Neutrophil (primary cell): ENCODE results near the gene CXXC5.

Source experiments
- H3K27ac ChIP-seq: fragments of 200-600 bp; sonication (generic); 2 replicates; pipeline ENCODE4 v1.5.1; 2016; ENCODE audit warnings: mild to moderate bottlenecking, moderate library complexity
- H3K27me3 ChIP-seq: fragments of 200-600 bp; sonication (generic); 2 replicates; pipeline ENCODE4 v1.6.0; 2016; ENCODE audit warnings: mild to moderate bottlenecking
- H3K36me3 ChIP-seq: fragments of 200-600 bp; sonication (generic); 2 replicates; pipeline ENCODE4 v1.5.1; 2017
- H3K4me1 ChIP-seq, 2 experiments: fragments of 200-600 bp in 1 of 2; sonication (generic) in 1 of 2; 1 replicate in 1 of 2; 2 replicates in 1 of 2; pipeline versions ENCODE4 v1.5.1 to v1.6.1; 2013 to 2016; ENCODE audit warnings: low read depth in 1 of 2, low read length in 1 of 2, mild to moderate bottlenecking in 1 of 2, moderate library complexity in 1 of 2; ENCODE audit not compliant: control insufficient read depth in 1 of 2, insufficient read depth in 1 of 2
- H3K4me3 ChIP-seq, 2 experiments: fragments of 200-600 bp in 1 of 2; sonication (generic) in 1 of 2; 1 replicate in 1 of 2; 2 replicates in 1 of 2; pipeline ENCODE4 v1.5.1; 2013 to 2016; ENCODE audit warnings: low read depth in 1 of 2, low read length in 1 of 2, mild to moderate bottlenecking in 1 of 2, moderate library complexity in 1 of 2
- H3K9me3 ChIP-seq: fragments of 200-600 bp; sonication (generic); 2 replicates; pipeline ENCODE4 v1.5.1; 2016
- TF ChIP-seq, protein P1 (sequence below): fragments of 200-600 bp; sonication (generic); IDR thresholded peaks from 2 replicates; pipeline ENCODE4 v1.5.1; 2016; ENCODE audit warnings: antibody characterized with exemption

Gene CXXC5

DNA sequence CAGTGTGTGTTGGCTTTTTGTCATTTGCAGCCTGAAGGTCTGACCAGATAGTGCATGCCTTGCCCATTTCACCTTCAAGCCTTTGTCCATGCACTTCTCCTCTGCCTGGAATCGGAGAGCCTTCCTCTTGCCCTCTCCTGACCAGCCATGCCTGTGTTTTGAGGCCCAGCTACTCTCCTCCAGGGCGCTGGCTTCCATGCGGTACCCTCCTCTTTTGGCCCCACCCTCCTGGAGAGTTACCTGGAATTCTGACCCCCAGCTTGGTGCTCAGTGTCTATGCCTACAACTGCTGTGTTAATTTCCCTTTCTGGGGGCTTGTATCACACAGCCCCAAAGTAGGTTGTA lies 52.5 kb downstream of the CXXC5 start:
- Histone ChIP-seq H3K36me3 (no peaks in the 10 kb centered on the region), H3K27me3 (peaks cover 96% of the 10 kb centered on the region), H3K27ac (no peak overlapping the region), H3K4me1 (peaks cover 0 to 7% of the 10 kb centered on the region in 2 experiments), H3K4me3 (no peak overlapping the region), H3K9me3 (no peaks in the 10 kb centered on the region)
- TF ChIP-seq, protein P1, sequence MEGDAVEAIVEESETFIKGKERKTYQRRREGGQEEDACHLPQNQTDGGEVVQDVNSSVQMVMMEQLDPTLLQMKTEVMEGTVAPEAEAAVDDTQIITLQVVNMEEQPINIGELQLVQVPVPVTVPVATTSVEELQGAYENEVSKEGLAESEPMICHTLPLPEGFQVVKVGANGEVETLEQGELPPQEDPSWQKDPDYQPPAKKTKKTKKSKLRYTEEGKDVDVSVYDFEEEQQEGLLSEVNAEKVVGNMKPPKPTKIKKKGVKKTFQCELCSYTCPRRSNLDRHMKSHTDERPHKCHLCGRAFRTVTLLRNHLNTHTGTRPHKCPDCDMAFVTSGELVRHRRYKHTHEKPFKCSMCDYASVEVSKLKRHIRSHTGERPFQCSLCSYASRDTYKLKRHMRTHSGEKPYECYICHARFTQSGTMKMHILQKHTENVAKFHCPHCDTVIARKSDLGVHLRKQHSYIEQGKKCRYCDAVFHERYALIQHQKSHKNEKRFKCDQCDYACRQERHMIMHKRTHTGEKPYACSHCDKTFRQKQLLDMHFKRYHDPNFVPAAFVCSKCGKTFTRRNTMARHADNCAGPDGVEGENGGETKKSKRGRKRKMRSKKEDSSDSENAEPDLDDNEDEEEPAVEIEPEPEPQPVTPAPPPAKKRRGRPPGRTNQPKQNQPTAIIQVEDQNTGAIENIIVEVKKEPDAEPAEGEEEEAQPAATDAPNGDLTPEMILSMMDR: no peak

GRCh38 chr5:139701056-139701741 lies 53.0 kb downstream of the CXXC5 start:
- Histone ChIP-seq H3K9me3 (no peaks in the 10 kb centered on the region), H3K27ac (no peak overlapping the region), H3K4me3 (no peak overlapping the region), H3K4me1 (peaks cover 0 to 7% of the 10 kb centered on the region in 2 experiments), H3K27me3 (peaks cover 96% of the 10 kb centered on the region), H3K36me3 (no peaks in the 10 kb centered on the region)
- TF ChIP-seq, protein P1: no peak

GRCh38 chr5:139702548-139702947 lies 54.4 kb downstream of the CXXC5 start:
- no peaks in the 10 kb centered on the region for H3K9me3 ChIP-seq
- H3K27ac ChIP-seq: no peak overlapping the region
- no peaks in the 10 kb centered on the region for H3K36me3 ChIP-seq
- H3K4me1 ChIP-seq: peaks cover 0 to under 1% of the 10 kb centered on the region in 2 experiments
- TF ChIP-seq, protein P1: no peak
- no peak overlapping the region for H3K4me3 ChIP-seq
- peaks cover 96% of the 10 kb centered on the region for H3K27me3 ChIP-seq

GRCh38 chr5:139704748-139705147 lies 56.6 kb downstream of the CXXC5 start:
- no peaks in the 10 kb centered on the region for H3K9me3 ChIP-seq
- no peaks in the 10 kb centered on the region for H3K36me3 ChIP-seq
- peaks cover 96% of the 10 kb centered on the region for H3K27me3 ChIP-seq
- no peak overlapping the region for H3K4me3 ChIP-seq
- H3K27ac ChIP-seq: no peak overlapping the region
- H3K4me1 ChIP-seq: peaks cover 0 to 7% of the 10 kb centered on the region in 2 experiments
- TF ChIP-seq, protein P1: no peak

DNA sequence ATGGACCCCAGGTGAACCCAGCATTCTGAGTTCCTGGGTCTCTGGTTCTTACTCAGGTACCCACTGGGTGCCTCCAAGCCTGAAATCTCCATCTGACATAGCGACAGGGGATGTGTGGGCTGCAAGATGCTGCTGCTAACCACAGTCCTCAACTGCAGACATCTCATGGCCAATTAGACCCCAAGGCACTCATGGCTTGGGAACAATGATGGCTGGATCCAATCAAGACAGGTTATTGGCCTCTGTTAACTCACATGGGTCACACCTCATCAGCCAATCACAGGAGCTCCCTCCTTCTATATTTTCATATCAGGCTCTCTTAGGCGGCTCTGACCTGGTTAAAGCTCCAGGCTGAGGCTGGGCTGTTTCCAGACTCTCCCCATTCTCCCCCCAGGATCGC lies 57.0 kb downstream of the CXXC5 start:
- Histone ChIP-seq H3K27ac (no peak overlapping the region), H3K36me3 (no peaks in the 10 kb centered on the region), H3K4me1 (peaks cover 0 to 11% of the 10 kb centered on the region in 2 experiments), H3K27me3 (peaks cover 96% of the 10 kb centered on the region), H3K4me3 (no peak overlapping the region), H3K9me3 (no peaks in the 10 kb centered on the region)
- TF ChIP-seq, protein P1: no peak
